DND-41 (cell line): Measurements from ENCODE around the gene NOD2.

Source experiments
- CTCF ChIP-seq: IDR thresholded peaks from 2 replicates; pipeline ENCODE4 v1.5.1; 2012; ENCODE audit warnings: borderline replicate concordance, low read length, moderate library complexity, mild to moderate bottlenecking; ENCODE audit not compliant: poor library complexity, severe bottlenecking; ENCODE audit errors: extremely low read depth
- EZH2 ChIP-seq: IDR thresholded peaks from 3 replicates; pipeline ENCODE4 v1.6.1; 2012; ENCODE audit warnings: borderline replicate concordance, low read depth, mild to moderate bottlenecking, moderate library complexity, low read length, inconsistent platforms; ENCODE audit not compliant: severe bottlenecking

GRCh38 chr16:50669741-50670140, 23.7 kb upstream of the NOD2 start:
- TF ChIP-seq CTCF (no peak), EZH2 (no peak)
